NT2/D1 (cell line): ENCODE data around the gene SFRP5.

Experiments
- DNase-seq: peaks from one replicate; pipeline ENCODE4 v3.0.0-alpha.2; 2011; ENCODE audit warnings: low read depth, low spot score
- H3K27me3 ChIP-seq: 2 replicates; pipeline ENCODE4 v1.6.0; 2011; ENCODE audit warnings: mild to moderate bottlenecking; ENCODE audit not compliant: insufficient read length, insufficient read depth
- H3K36me3 ChIP-seq: 2 replicates; pipeline ENCODE4 v1.6.1; 2011; ENCODE audit warnings: mild to moderate bottlenecking, low read length, mixed read lengths; ENCODE audit not compliant: insufficient read depth, insufficient read length
- H3K4me1 ChIP-seq: 2 replicates; pipeline ENCODE4 v1.5.1; 2011; ENCODE audit not compliant: insufficient read depth, insufficient read length
- H3K4me3 ChIP-seq: 2 replicates; pipeline ENCODE4 v1.5.1; 2011; ENCODE audit warnings: low read depth; ENCODE audit not compliant: insufficient read length
- H3K9ac ChIP-seq: 2 replicates; pipeline ENCODE4 v1.6.0; 2011; ENCODE audit warnings: low read depth; ENCODE audit not compliant: insufficient read length
- H3K9me3 ChIP-seq: 2 replicates; pipeline ENCODE4 v1.5.1; 2011; ENCODE audit warnings: mild to moderate bottlenecking, low read length; ENCODE audit not compliant: insufficient read depth
- SUZ12 ChIP-seq: IDR thresholded peaks from 2 replicates; pipeline ENCODE4 v1.6.1; 2011; ENCODE audit not compliant: insufficient read length, insufficient read depth; ENCODE audit errors: extremely low read depth
- YY1 ChIP-seq: IDR thresholded peaks from 2 replicates; pipeline ENCODE4 v1.6.1; 2011; ENCODE audit not compliant: insufficient read length, insufficient read depth
- ZNF274 ChIP-seq: IDR thresholded peaks from 2 replicates; pipeline ENCODE4 v1.6.1; 2011; ENCODE audit warnings: mild to moderate bottlenecking, low read depth, low read length

Gene SFRP5

GRCh38 chr10:97778452-97779302 lies 6.9 kb upstream of the SFRP5 start:
- no peaks in the 10 kb centered on the region for H3K9me3 ChIP-seq
- no peaks in the 10 kb centered on the region for H3K36me3 ChIP-seq
- TF ChIP-seq SUZ12, result no peak
- no peak for TF ChIP-seq YY1
- no peak for TF ChIP-seq ZNF274
- no peak overlapping the region for H3K4me3 ChIP-seq
- H3K27me3 ChIP-seq, result no peaks in the 10 kb centered on the region
- peaks cover 14% of the 10 kb centered on the region for H3K4me1 ChIP-seq
- no peak for DNase-seq
- peak overlapping the region; percentile 26 for H3K9ac ChIP-seq

DNA sequence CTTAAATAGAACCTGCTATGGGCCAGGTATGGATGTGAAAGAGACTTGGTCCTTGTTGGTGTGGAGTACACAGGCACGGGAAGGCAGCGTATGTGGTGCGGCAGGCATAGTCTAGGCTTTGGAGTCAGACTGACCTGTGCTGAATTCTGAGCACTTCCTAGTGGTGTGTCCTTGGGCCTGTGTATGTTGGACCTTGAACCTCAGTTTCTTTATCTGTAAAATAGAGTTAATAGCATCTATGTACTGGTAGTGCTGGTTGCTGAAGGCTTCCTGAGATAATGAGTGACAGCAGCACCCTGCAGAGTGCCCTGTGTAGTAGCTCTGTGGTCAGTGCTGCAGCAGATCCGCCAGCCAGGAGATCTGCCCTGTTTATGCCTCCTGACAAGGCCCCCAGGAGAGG lies 5.3 kb upstream of the SFRP5 start:
- no peak overlapping the region for H3K9ac ChIP-seq
- peaks cover 15% of the 10 kb centered on the region for H3K4me1 ChIP-seq
- no peak for DNase-seq

GRCh38 chr10:97774811-97775294 lies 3.1 kb upstream of the SFRP5 start:
- H3K9me3 ChIP-seq, result no peaks in the 10 kb centered on the region
- H3K9ac ChIP-seq, result no peak overlapping the region
- no peaks in the 10 kb centered on the region for H3K36me3 ChIP-seq
- H3K27me3 ChIP-seq, result peaks cover 31% of the 10 kb centered on the region
- no peak overlapping the region for H3K4me3 ChIP-seq
- no peak for DNase-seq
- TF ChIP-seq YY1 (no peak), ZNF274 (no peak), SUZ12 (no peak)
- H3K4me1 ChIP-seq, result peaks cover 5% of the 10 kb centered on the region

More for the DNA sequence above, 5.3 kb upstream of the SFRP5 start:
- Histone ChIP-seq H3K36me3 (no peaks in the 10 kb centered on the region), H3K9me3 (no peaks in the 10 kb centered on the region), H3K27me3 (peaks cover 8% of the 10 kb centered on the region), H3K4me3 (no peak overlapping the region)
- TF ChIP-seq YY1, result no peak
- no peak for TF ChIP-seq SUZ12
- TF ChIP-seq ZNF274, result no peak

DNA sequence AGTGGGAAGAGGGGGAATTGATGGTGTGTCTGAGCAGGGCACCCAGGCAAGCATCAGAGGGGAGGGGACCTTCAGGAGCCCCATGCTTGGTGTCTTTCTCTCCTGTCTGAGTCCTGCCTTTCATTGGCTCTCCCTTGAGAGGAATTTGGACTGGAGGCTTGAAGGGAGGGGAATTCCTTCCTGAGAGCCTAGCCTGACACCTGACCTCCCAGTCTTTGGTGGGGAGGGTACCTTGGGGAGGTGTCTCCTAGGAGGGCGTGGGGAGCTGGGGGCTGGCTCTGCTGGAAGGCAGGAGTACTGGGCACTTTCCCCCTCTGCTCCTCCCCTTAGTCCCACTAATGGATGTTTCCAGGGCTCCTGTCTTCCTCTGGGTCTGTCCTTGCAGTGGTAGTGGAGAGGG lies 1.3 kb upstream of the SFRP5 start:
- Histone ChIP-seq H3K9ac (no peak overlapping the region), H3K9me3 (no peaks in the 10 kb centered on the region), H3K36me3 (no peaks in the 10 kb centered on the region), H3K4me3 (no peak overlapping the region), H3K4me1 (peaks cover 5% of the 10 kb centered on the region), H3K27me3 (peaks cover 44% of the 10 kb centered on the region)
- TF ChIP-seq ZNF274 (no peak), SUZ12 (no peak), YY1 (no peak)
- no peak for DNase-seq

GRCh38 chr10:97771055-97771891 lies 526 bp downstream of the SFRP5 start:
- peak overlapping the region; percentile 68 for H3K4me3 ChIP-seq
- no peak for TF ChIP-seq ZNF274
- no peak for TF ChIP-seq YY1
- TF ChIP-seq SUZ12, result peak; percentile 79

DNA sequence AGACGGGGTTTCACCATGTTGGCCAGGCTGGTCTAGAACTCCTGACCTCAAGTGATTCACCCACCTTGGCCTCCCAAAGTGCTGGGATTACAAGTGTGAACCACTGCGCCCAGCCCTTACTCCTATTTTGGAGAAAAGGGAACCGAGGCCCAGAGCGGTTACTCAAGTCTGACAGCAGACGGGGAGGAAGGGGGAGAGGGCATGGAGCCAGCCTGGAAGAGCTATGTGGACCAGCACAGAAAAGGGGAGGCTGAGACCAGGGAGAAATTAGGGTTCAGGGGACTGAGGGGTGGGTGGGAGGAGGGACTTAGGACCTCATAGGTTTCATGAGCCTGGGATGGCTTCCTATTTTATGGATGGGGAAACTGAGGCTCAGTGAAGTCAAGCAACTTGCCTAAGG lies 1.5 kb downstream of the SFRP5 start:
- peak overlapping the region; percentile 26 for H3K9ac ChIP-seq
- no peak overlapping the region for H3K4me3 ChIP-seq
- no peak for TF ChIP-seq YY1
- TF ChIP-seq ZNF274, result no peak
- peaks cover 5% of the 10 kb centered on the region for H3K36me3 ChIP-seq
- H3K9me3 ChIP-seq, result no peaks in the 10 kb centered on the region
- peaks cover 5% of the 10 kb centered on the region for H3K4me1 ChIP-seq
- peaks cover 44% of the 10 kb centered on the region for H3K27me3 ChIP-seq
- DNase-seq, result no peak

More at GRCh38 chr10:97771055-97771891, 526 bp downstream of the SFRP5 start:
- peaks cover 44% of the 10 kb centered on the region for H3K27me3 ChIP-seq
- H3K9ac ChIP-seq, result peak overlapping the region; percentile 80
- peaks cover 2% of the 10 kb centered on the region for H3K36me3 ChIP-seq
- H3K4me1 ChIP-seq, result peaks cover 5% of the 10 kb centered on the region
- H3K9me3 ChIP-seq, result no peaks in the 10 kb centered on the region
- no peak for DNase-seq
